Measurements from ENCODE around the gene HHEX. TPM values are rescaled to one million over a fixed set of nuclear protein-coding genes. Genes with fewer than 3 reads are reported as not detected.
"Not testable (repeated sequence)": the region's sequence is repeated elsewhere in the genome, so short reads cannot be mapped to it uniquely, and the experiment has no call there.

The HHEX gene
- total RNA-seq, 2 donors from 2014 or later = 0.34 to 0.67 TPM

- Mint-ChIP-seq H3K4me3 (no peak overlapping the region), H3K9me3 (no peaks in the 10 kb centered on the region), H3K4me1 (ENCODE audit: low read depth) (no peaks in the 10 kb centered on the region), H3K27ac (no peak overlapping the region), H3K27me3 (ENCODE audit: low read depth) (peaks cover 17% of the 10 kb centered on the region), H3K36me3 (ENCODE audit: insufficient read depth in 2 of 2) (no peaks in the 10 kb centered on the region)
- ATAC-seq (replicated peaks in 1 of 2) (no peak), DNase-seq (no peak)
These were observed 37.8 kb downstream of the HHEX start for GRCh38 chr10:92727550-92727949.

GRCh38 chr10:92729886-92730285, 40.1 kb downstream of the HHEX start:
- Mint-ChIP-seq H3K27me3 (ENCODE audit: low read depth) (peaks cover 11% of the 10 kb centered on the region), H3K4me3 (no peak overlapping the region), H3K27ac (no peak overlapping the region), H3K9me3 (no peaks in the 10 kb centered on the region), H3K36me3 (ENCODE audit: insufficient read depth in 2 of 2) (no peaks in the 10 kb centered on the region), H3K4me1 (ENCODE audit: low read depth) (no peaks in the 10 kb centered on the region)
- no peak for ATAC-seq (replicated peaks in 1 of 2)
- DNase-seq = no peak

- no peak overlapping the region for H3K4me3 Mint-ChIP-seq
- no peaks in the 10 kb centered on the region for H3K36me3 Mint-ChIP-seq (ENCODE audit: insufficient read depth in 2 of 2)
- H3K27ac Mint-ChIP-seq = no peak overlapping the region
- ATAC-seq (replicated peaks in 1 of 2) (no peak), DNase-seq (no peak)
- no peaks in the 10 kb centered on the region for H3K9me3 Mint-ChIP-seq
- H3K4me1 Mint-ChIP-seq (ENCODE audit: low read depth) = no peaks in the 10 kb centered on the region
- H3K27me3 Mint-ChIP-seq (ENCODE audit: low read depth) = no peaks in the 10 kb centered on the region
These were observed 43.2 kb downstream of the HHEX start for GRCh38 chr10:92732958-92733357.

DNA sequence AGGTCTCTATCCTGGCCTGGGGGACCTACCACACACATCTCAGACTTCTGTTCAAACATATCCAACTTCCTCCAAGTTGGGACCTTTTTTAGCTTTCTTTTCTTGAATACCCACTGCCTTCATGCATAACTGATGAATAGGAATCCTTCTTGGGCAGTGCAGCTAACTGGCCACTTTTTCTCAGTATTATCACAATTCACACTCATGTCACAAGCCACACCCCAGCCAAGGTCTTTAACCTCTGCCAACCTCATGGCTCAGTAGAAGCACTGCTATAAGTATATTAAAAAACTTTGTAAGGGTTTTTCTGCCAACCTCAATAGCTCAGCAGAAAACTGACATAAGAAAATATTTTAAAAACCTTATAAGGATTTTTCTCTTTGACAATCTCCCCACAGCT, 44.5 kb downstream of the HHEX start:
- ATAC-seq (replicated peaks in 1 of 2) = no peak
- no peaks in the 10 kb centered on the region for H3K36me3 Mint-ChIP-seq (ENCODE audit: insufficient read depth in 2 of 2)
- no peak overlapping the region for H3K4me3 Mint-ChIP-seq

DNA sequence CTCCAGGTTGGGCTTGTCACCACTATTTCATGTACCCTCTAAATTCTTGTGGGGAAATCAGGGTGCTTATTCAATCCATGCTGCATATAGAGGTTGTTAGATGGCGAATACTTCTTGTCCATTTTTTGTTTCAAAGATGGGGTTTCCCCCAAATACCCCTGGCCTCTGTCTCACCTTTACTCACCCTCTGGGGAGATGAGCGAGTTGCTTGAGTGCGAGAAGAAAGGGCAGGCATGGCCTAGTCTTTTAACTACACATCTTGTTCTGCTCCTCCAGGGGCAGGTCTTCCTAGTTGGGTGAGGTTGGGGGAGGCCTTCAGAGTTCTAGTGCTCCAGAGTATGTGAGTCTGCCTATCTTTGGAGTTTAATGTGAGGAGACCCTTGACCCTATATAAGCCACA, 46.2 kb downstream of the HHEX start:
- ATAC-seq (replicated peaks in 1 of 2) = no peak
- Mint-ChIP-seq H3K36me3 (ENCODE audit: insufficient read depth in 2 of 2) (no peaks in the 10 kb centered on the region), H3K4me1 (ENCODE audit: low read depth) (peaks cover 4% of the 10 kb centered on the region), H3K4me3 (no peak overlapping the region), H3K9me3 (no peaks in the 10 kb centered on the region), H3K27ac (no peak overlapping the region), H3K27me3 (ENCODE audit: low read depth) (peaks cover 5% of the 10 kb centered on the region)
- no peak for DNase-seq

More for the DNA sequence above, 44.5 kb downstream of the HHEX start:
- Mint-ChIP-seq H3K27ac (no peak overlapping the region), H3K4me1 (ENCODE audit: low read depth) (no peaks in the 10 kb centered on the region), H3K27me3 (ENCODE audit: low read depth) (no peaks in the 10 kb centered on the region), H3K9me3 (no peaks in the 10 kb centered on the region)
- no peak for DNase-seq

DNA sequence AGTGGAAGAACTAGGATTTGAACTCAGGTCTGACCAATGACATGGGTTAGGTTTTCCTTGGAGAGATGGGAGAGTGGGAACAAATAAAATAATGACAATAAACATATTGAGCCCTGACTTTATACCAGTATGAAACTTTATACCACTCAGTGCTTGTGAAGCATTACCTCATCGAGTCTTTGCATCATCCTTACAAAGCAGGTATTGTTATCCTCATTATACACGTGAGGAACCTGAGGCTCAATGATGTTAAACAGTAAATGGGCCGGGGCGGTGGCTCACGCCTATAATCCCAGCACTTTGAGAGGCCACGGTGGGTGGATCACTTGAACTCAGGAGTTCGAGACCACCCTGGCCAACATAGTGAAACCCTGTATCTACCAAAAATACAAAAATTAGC, 47.7 kb downstream of the HHEX start:
- Mint-ChIP-seq H3K9me3 (no peaks in the 10 kb centered on the region), H3K4me1 (ENCODE audit: low read depth) (peaks cover 5% of the 10 kb centered on the region), H3K36me3 (ENCODE audit: insufficient read depth in 2 of 2) (no peaks in the 10 kb centered on the region), H3K4me3 (no peak overlapping the region), H3K27me3 (ENCODE audit: low read depth) (peaks cover 16% of the 10 kb centered on the region), H3K27ac (no peak overlapping the region)
- no peak for ATAC-seq (replicated peaks in 1 of 2)
- no peak for DNase-seq

DNA sequence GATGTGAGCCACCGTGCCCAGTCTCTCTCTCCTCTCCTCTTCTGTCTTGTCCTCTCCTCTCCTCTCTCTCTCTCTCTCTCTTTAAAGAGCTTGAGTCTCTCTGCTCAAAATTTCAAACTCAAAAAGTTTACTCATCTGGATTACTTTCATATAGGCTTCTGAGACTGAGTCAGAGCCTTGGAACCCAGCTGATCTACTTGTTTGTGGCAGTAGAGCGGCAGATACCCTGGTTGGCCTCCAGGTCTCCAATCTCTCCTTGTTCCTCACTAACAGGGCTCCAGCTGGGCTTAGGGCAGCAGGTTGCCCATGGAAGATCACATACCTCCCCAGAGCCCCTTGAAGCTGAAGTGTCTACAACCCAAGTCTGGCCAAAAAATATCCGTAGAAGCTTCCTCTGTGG, 51.0 kb downstream of the HHEX start:
- ATAC-seq (replicated peaks in 1 of 2) (no peak), DNase-seq (no peak)
- Mint-ChIP-seq H3K27me3 (ENCODE audit: low read depth) (peaks cover 21% of the 10 kb centered on the region), H3K4me1 (ENCODE audit: low read depth) (peaks cover 5% of the 10 kb centered on the region), H3K9me3 (no peaks in the 10 kb centered on the region), H3K27ac (no peak overlapping the region), H3K4me3 (no peak overlapping the region), H3K36me3 (ENCODE audit: insufficient read depth in 2 of 2) (no peaks in the 10 kb centered on the region)

- not testable (repeated sequence) for ATAC-seq (replicated peaks in 1 of 2); H3K4me3 Mint-ChIP-seq; H3K27ac Mint-ChIP-seq; DNase-seq; H3K36me3 Mint-ChIP-seq (ENCODE audit: insufficient read depth in 2 of 2); H3K9me3 Mint-ChIP-seq; H3K4me1 Mint-ChIP-seq (ENCODE audit: low read depth)
- H3K27me3 Mint-ChIP-seq (ENCODE audit: low read depth) = peaks cover 21% of the 10 kb centered on the region
These were observed 52.0 kb downstream of the HHEX start for GRCh38 chr10:92741741-92742140.

GRCh38 chr10:92742331-92743228, 52.8 kb downstream of the HHEX start:
- Mint-ChIP-seq H3K36me3 (ENCODE audit: insufficient read depth in 2 of 2) (no peaks in the 10 kb centered on the region), H3K4me1 (ENCODE audit: low read depth) (peaks cover 5% of the 10 kb centered on the region), H3K4me3 (no peak overlapping the region), H3K27ac (no peak overlapping the region), H3K27me3 (ENCODE audit: low read depth) (peaks cover 21% of the 10 kb centered on the region), H3K9me3 (no peaks in the 10 kb centered on the region)
- ATAC-seq (replicated peaks in 1 of 2) (no peak), DNase-seq (no peak)

Other genes starting within 250 kb of the HHEX start
- gene IDE, start 115.9 kb upstream of the HHEX start, total RNA-seq = 10 to 100 TPM; 23.3 to 23.5 TPM
- 10 to 100 TPM; 51.4 to 56.7 TPM for gene KIF11, start 96.8 kb upstream of the HHEX start, total RNA-seq
- 10 to 100 TPM in 1 of 2 donors, 1 to 10 TPM in 1; 9.2 to 12.6 TPM for gene EXOC6, start 158.6 kb downstream of the HHEX start, total RNA-seq

All from activated T-cell treated with anti-CD3 and anti-CD28 coated beads, Interleukin-2, amount 50 U/mL, for 72 hours (primary cell).